H1 (cell line): Measurements from ENCODE around the gene ATF7.

ENCODE experiments used
- EP300 ChIP-seq, 2 experiments: IDR thresholded peaks; 1 replicate in 1 of 2; 2 replicates in 1 of 2; pipeline ENCODE4 v1.6.1; 2011 to 2012; ENCODE audit warnings: low read depth in 2 of 2, low read length in 2 of 2, mild to moderate bottlenecking in 2 of 2, borderline replicate concordance in 1 of 2, inconsistent platforms in 1 of 2, moderate library complexity in 1 of 2
- EZH2 ChIP-seq: fragments of 200-600 bp; sonication (generic); IDR thresholded peaks from 2 replicates; pipeline ENCODE4 v1.7.1; 2012; ENCODE audit warnings: low read depth, mild to moderate bottlenecking, moderate library complexity, low read length, inconsistent platforms; ENCODE audit not compliant: severe bottlenecking
- POLR2A ChIP-seq, 2 experiments: IDR thresholded peaks; 1 replicate in 1 of 2; 2 replicates in 1 of 2; pipeline ENCODE4 v1.6.1; 2011; ENCODE audit warnings: low read depth in 2 of 2, low read length in 2 of 2, mild to moderate bottlenecking in 2 of 2; ENCODE audit errors: control extremely low read depth in 1 of 2
- RAD21 ChIP-seq, 2 experiments: IDR thresholded peaks in 1 of 2; conservative IDR thresholded peaks in 1 of 2; 2 replicates each; pipeline ENCODE4 v1.6.1; 2011; ENCODE audit warnings: low read depth in 2 of 2, low read length in 2 of 2, improper control_type of control experiment in 1 of 2, inconsistent platforms in 1 of 2, mild to moderate bottlenecking in 1 of 2, moderate library complexity in 1 of 2
- TBP ChIP-seq: IDR thresholded peaks from 2 replicates; pipeline ENCODE4 v1.6.1; 2011; ENCODE audit warnings: low read depth, low read length, improper control_type of control experiment
- TF ChIP-seq, protein P1 (sequence below): IDR thresholded peaks from 2 replicates; pipeline ENCODE4 v1.6.1; 2012; ENCODE audit warnings: low read length, inconsistent platforms
- TF ChIP-seq, protein P2 (sequence below), 3 experiments: IDR thresholded peaks; 1 replicate in 2 of 3; 2 replicates in 1 of 3; pipeline versions ENCODE4 v1.5.1 to v1.6.1; 2011; ENCODE audit warnings: low read length in 3 of 3, mild to moderate bottlenecking in 3 of 3, inconsistent platforms in 2 of 3, low read depth in 1 of 3, moderate library complexity in 1 of 3; ENCODE audit not compliant: insufficient read depth in 1 of 3; ENCODE audit errors: control extremely low read depth in 1 of 3

DNA sequence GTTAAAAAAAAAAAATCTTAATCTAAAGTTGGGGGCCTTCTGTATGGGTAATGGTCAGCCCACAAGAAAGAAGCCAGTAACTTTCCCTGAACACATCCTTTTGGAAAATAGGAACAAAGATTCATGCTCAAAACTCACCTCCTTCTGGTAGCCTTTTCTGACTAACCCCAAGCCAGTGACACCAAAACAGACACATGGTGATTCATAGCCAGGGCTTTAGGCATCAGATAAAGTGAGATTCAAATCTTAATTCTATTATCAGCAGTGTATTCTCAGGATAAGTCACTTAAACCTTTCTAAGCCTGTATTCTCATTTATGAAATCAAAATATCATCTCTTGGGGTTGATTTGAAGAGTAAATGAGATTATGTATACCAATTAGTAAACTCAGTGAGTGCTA, 44.8 kb upstream of the ATF7 start:
- no peak for TF ChIP-seq RAD21 (IDR thresholded peaks at IDR 0.05 in 1 of 2, conservative IDR thresholded peaks at IDR 0.05 in 1 of 2; ENCODE audit: low read depth in 2 of 2, low read length in 2 of 2)
- TF ChIP-seq, protein P1, sequence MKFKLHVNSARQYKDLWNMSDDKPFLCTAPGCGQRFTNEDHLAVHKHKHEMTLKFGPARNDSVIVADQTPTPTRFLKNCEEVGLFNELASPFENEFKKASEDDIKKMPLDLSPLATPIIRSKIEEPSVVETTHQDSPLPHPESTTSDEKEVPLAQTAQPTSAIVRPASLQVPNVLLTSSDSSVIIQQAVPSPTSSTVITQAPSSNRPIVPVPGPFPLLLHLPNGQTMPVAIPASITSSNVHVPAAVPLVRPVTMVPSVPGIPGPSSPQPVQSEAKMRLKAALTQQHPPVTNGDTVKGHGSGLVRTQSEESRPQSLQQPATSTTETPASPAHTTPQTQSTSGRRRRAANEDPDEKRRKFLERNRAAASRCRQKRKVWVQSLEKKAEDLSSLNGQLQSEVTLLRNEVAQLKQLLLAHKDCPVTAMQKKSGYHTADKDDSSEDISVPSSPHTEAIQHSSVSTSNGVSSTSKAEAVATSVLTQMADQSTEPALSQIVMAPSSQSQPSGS = no peak
- no peak for TF ChIP-seq POLR2A (IDR thresholded peaks at IDR 0.05; ENCODE audit: control extremely low read depth in 1 of 2, low read depth in 2 of 2, low read length in 2 of 2)
- no peak for TF ChIP-seq EZH2
- no peak for TF ChIP-seq TBP
- TF ChIP-seq EP300 (IDR thresholded peaks at IDR 0.05; ENCODE audit: borderline replicate concordance in 1 of 2, low read depth in 2 of 2, low read length in 2 of 2) = no peak
- TF ChIP-seq, protein P2, sequence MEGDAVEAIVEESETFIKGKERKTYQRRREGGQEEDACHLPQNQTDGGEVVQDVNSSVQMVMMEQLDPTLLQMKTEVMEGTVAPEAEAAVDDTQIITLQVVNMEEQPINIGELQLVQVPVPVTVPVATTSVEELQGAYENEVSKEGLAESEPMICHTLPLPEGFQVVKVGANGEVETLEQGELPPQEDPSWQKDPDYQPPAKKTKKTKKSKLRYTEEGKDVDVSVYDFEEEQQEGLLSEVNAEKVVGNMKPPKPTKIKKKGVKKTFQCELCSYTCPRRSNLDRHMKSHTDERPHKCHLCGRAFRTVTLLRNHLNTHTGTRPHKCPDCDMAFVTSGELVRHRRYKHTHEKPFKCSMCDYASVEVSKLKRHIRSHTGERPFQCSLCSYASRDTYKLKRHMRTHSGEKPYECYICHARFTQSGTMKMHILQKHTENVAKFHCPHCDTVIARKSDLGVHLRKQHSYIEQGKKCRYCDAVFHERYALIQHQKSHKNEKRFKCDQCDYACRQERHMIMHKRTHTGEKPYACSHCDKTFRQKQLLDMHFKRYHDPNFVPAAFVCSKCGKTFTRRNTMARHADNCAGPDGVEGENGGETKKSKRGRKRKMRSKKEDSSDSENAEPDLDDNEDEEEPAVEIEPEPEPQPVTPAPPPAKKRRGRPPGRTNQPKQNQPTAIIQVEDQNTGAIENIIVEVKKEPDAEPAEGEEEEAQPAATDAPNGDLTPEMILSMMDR (IDR thresholded peaks at IDR 0.05; ENCODE audit: control extremely low read depth in 1 of 3, insufficient read depth in 1 of 3, low read depth in 1 of 3, low read length in 3 of 3) = no peak
